OCI-LY3 (cell line): Measurements from ENCODE around the gene CXorf65.

ENCODE experiments used
- H2AFZ ChIP-seq: fragments of 200-600, 300-600 bp; shearing (Covaris generic); 2 replicates; pipeline ENCODE4 v1.6.0; 2014; ENCODE audit warnings: antibody characterized with exemption, low read depth, low read length
- H3K27ac ChIP-seq: fragments of 200-600, 300-600 bp; sonication (generic); 2 replicates; pipeline ENCODE4 v1.5.1; 2014; ENCODE audit warnings: mild to moderate bottlenecking, low read length, moderate library complexity, mixed read lengths
- H3K27me3 ChIP-seq: fragments of 200-600, 300-600 bp; sonication (generic); 2 replicates; pipeline ENCODE4 v1.6.1; 2014; ENCODE audit warnings: low read depth, low read length, mixed read lengths
- H3K36me3 ChIP-seq: fragments of 200-600, 300-600 bp; sonication (generic); replicated peaks from 2 replicates; pipeline ENCODE3; 2014; ENCODE audit warnings: low read depth, low read length, mixed read lengths
- H3K4me1 ChIP-seq: fragments of 300-600, 200-600 bp; sonication (generic); 2 replicates; pipeline ENCODE4 v1.6.1; 2014; ENCODE audit warnings: low read length, mixed read lengths
- H3K4me2 ChIP-seq: fragments of 200-600, 300-600 bp; sonication (generic); 2 replicates; pipeline ENCODE4 v1.6.1; 2014; ENCODE audit warnings: low read length, mixed read lengths
- H3K4me3 ChIP-seq: fragments of 300-600, 200-600 bp; sonication (generic); 2 replicates; pipeline ENCODE4 v1.5.1; 2014; ENCODE audit warnings: antibody characterized with exemption, mild to moderate bottlenecking, low read length, moderate library complexity
- H3K79me2 ChIP-seq: fragments of 300-600, 200-600 bp; shearing (Covaris generic); 2 replicates; pipeline ENCODE4 v1.6.1; 2014; ENCODE audit warnings: mild to moderate bottlenecking, low read length, mixed read lengths
- H3K9ac ChIP-seq: fragments of 300-600, 200-600 bp; shearing (Covaris generic); 2 replicates; pipeline ENCODE4 v1.6.0; 2014; ENCODE audit warnings: mild to moderate bottlenecking, low read length, moderate library complexity
- H3K9me3 ChIP-seq: fragments of 200-600, 300-600 bp; shearing (Covaris generic); 2 replicates; pipeline ENCODE4 v1.6.1; 2014; ENCODE audit warnings: low read length, mixed read lengths; ENCODE audit not compliant: insufficient read depth
- H4K20me1 ChIP-seq: fragments of 200-600, 300-600 bp; sonication (generic); 2 replicates; pipeline ENCODE4 v1.6.1; 2016; ENCODE audit warnings: low read length, mixed read lengths; ENCODE audit not compliant: insufficient read depth
- CTCF ChIP-seq: fragments of 200-600, 300-600 bp; sonication (generic); IDR thresholded peaks from 2 replicates; pipeline ENCODE4 v1.5.1; 2014; ENCODE audit warnings: antibody characterized with exemption, low read length, low read depth
- EZH2phosphoT487 ChIP-seq: fragments of 200-600 bp; shearing (Covaris generic); IDR thresholded peaks from 2 replicates; pipeline ENCODE4 v1.6.1; 2018; ENCODE audit warnings: antibody characterized with exemption, mixed run types, low read depth

Gene CXorf65

GRCh38 chrX:71106427-71106826, at the start of gene CXorf65:
CXorf65 (minus strand) TSS chrX:71106740; CDS start chrX:71106556, 184 bp downstream.
- H3K9ac ChIP-seq = no peak within 1 kb of the TSS
- peaks cover 16% of the 10 kb centered on the region for H3K79me2 ChIP-seq

GRCh38 chrX:71154641-71155040, 48.1 kb upstream of the CXorf65 start:
- H3K79me2 ChIP-seq = no peaks in the 10 kb centered on the region
- no peak overlapping the region for H3K4me2 ChIP-seq
- TF ChIP-seq EZH2phosphoT487 (no peak), CTCF (no peak)
- H3K9ac ChIP-seq = no peak overlapping the region
- no peaks in the 10 kb centered on the region for H4K20me1 ChIP-seq
- no peaks in the 10 kb centered on the region for H3K4me1 ChIP-seq
- no peak overlapping the region for H3K4me3 ChIP-seq
- H3K9me3 ChIP-seq = no peaks in the 10 kb centered on the region
- H3K36me3 ChIP-seq = no peaks in the 10 kb centered on the region
- H3K27me3 ChIP-seq = no peaks in the 10 kb centered on the region
- H3K27ac ChIP-seq = no peak overlapping the region
- no peak overlapping the region for H2AFZ ChIP-seq

More at GRCh38 chrX:71106427-71106826, at the start of gene CXorf65:
- H3K9me3 ChIP-seq = no peaks in the 10 kb centered on the region
- TF ChIP-seq EZH2phosphoT487 = no peak
- no peak for TF ChIP-seq CTCF
- no peak within 1 kb of the TSS for H3K4me3 ChIP-seq
- H2AFZ ChIP-seq = no peak within 1 kb of the TSS
- no peaks in the 10 kb centered on the region for H3K27me3 ChIP-seq
- H3K4me1 ChIP-seq = peaks cover 19% of the 10 kb centered on the region
- H3K36me3 ChIP-seq = peaks cover 24% of the 10 kb centered on the region
- H4K20me1 ChIP-seq = no peaks in the 10 kb centered on the region
- H3K27ac ChIP-seq = no peak within 1 kb of the TSS
- H3K4me2 ChIP-seq = no peak within 1 kb of the TSS

- Histone ChIP-seq H3K9me3 (no peaks in the 10 kb centered on the region), H3K4me2 (no peak overlapping the region), H3K36me3 (no peaks in the 10 kb centered on the region), H3K27me3 (no peaks in the 10 kb centered on the region), H3K9ac (no peak overlapping the region), H4K20me1 (no peaks in the 10 kb centered on the region), H3K79me2 (no peaks in the 10 kb centered on the region), H3K4me3 (no peak overlapping the region), H3K4me1 (no peaks in the 10 kb centered on the region), H2AFZ (no peak overlapping the region), H3K27ac (no peak overlapping the region)
- TF ChIP-seq EZH2phosphoT487 (no peak), CTCF (no peak)
Observed at GRCh38 chrX:71154196-71154595, 47.7 kb upstream of the CXorf65 start.

- Histone ChIP-seq H3K4me2 (no peak overlapping the region), H4K20me1 (no peaks in the 10 kb centered on the region), H2AFZ (no peak overlapping the region), H3K27ac (no peak overlapping the region), H3K4me1 (no peaks in the 10 kb centered on the region), H3K36me3 (no peaks in the 10 kb centered on the region), H3K79me2 (no peaks in the 10 kb centered on the region), H3K27me3 (no peaks in the 10 kb centered on the region), H3K4me3 (no peak overlapping the region), H3K9ac (no peak overlapping the region), H3K9me3 (no peaks in the 10 kb centered on the region)
- no peak for TF ChIP-seq CTCF
- TF ChIP-seq EZH2phosphoT487 = no peak
Observed at GRCh38 chrX:71151366-71151765, 44.8 kb upstream of the CXorf65 start.
